OCI-LY7 (cell line): ENCODE data around the gene WEE1. TPM values are rescaled to one million over a fixed set of nuclear protein-coding genes. Genes with fewer than 3 reads are reported as not detected.
"Not testable (repeated sequence)": the region's sequence is repeated elsewhere in the genome, so short reads cannot be mapped to it uniquely, and the experiment has no call there.

Experiments used
- BruUV-seq: library from RNA; stranded (reverse); fragments of 400-500 nt; replicated peaks from 2 replicates; lab custom pipeline; 2021; lab: Mats Ljungman, UMichigan
- CTCF ChIA-PET: fragments of 300-600 bp; sonication (Branson Sonifier 250); formaldehyde crosslinking; loops from one replicate; lab custom pipeline; 2022; ENCODE audit warnings: antibody characterized with exemption; ENCODE audit not compliant: unreplicated experiment; lab: Charles Lee
- POLR2A ChIA-PET: fragments of 300-600 bp; sonication (Branson Sonifier 250); formaldehyde crosslinking; loops from one replicate; lab custom pipeline; 2022; ENCODE audit warnings: antibody characterized with exemption; lab: Charles Lee
- DNase-seq: peaks from one replicate; pipeline ENCODE4 v3.0.0-alpha.2; 2015; ENCODE audit warnings: low spot score
- H2AFZ ChIP-seq: fragments of 200-600 bp; sonication (generic), shearing (Covaris generic); 2 replicates; pipeline ENCODE4 v1.6.1; 2014; ENCODE audit warnings: mild to moderate bottlenecking, antibody characterized with exemption, low read length, moderate library complexity
- H3K27ac ChIP-seq: fragments of 200-600 bp; sonication (generic); 2 replicates; pipeline ENCODE4 v1.5.1; 2014; ENCODE audit warnings: mixed run types, low read depth, mild to moderate bottlenecking, moderate library complexity, low read length, inconsistent platforms; ENCODE audit not compliant: poor library complexity, severe bottlenecking
- H3K36me3 ChIP-seq: fragments of 200-600 bp; sonication (generic); 2 replicates; pipeline ENCODE4 v1.6.1; 2014; ENCODE audit warnings: mild to moderate bottlenecking, antibody characterized with exemption, low read length, moderate library complexity, mixed read lengths; ENCODE audit not compliant: insufficient read depth
- H3K4me1 ChIP-seq: fragments of 200-600 bp; sonication (generic); 2 replicates; pipeline ENCODE4 v1.5.1; 2014; ENCODE audit warnings: mild to moderate bottlenecking, low read length; ENCODE audit not compliant: insufficient read depth, poor library complexity, severe bottlenecking
- H3K4me2 ChIP-seq: fragments of 200-600 bp; sonication (generic); 2 replicates; pipeline ENCODE4 v1.6.1; 2014; ENCODE audit warnings: mild to moderate bottlenecking, low read length
- H3K4me3 ChIP-seq: fragments of 200-600 bp; sonication (generic); 2 replicates; pipeline ENCODE4 v1.5.1; 2014; ENCODE audit warnings: mild to moderate bottlenecking, low read depth, low read length; ENCODE audit not compliant: poor library complexity, severe bottlenecking
- H3K79me2 ChIP-seq: fragments of 200-600 bp; sonication (generic); 2 replicates; pipeline ENCODE4 v1.6.1; 2016; ENCODE audit warnings: low read depth, mild to moderate bottlenecking, low read length, moderate library complexity, mixed read lengths; ENCODE audit not compliant: insufficient read depth
- H3K9me2 ChIP-seq: fragments of 200-600 bp; sonication (generic); 2 replicates; pipeline ENCODE4 v1.6.1; 2016; ENCODE audit warnings: mild to moderate bottlenecking, low read length, mixed read lengths; ENCODE audit not compliant: insufficient read depth
- H3K9me3 ChIP-seq: fragments of 200-600 bp; sonication (generic); 2 replicates; pipeline ENCODE4 v1.6.1; 2014; ENCODE audit warnings: mild to moderate bottlenecking, mixed run types, low read length, mixed read lengths
- H4K20me1 ChIP-seq: fragments of 200-600 bp; sonication (generic); 2 replicates; pipeline ENCODE4 v1.6.1; 2014; ENCODE audit warnings: mild to moderate bottlenecking, antibody characterized with exemption, low read length, moderate library complexity, mixed read lengths; ENCODE audit not compliant: insufficient read depth
- CTCF ChIP-seq: fragments of 200-600 bp; sonication (generic); conservative IDR thresholded peaks from 2 replicates; pipeline ENCODE4 v1.5.1; 2014; ENCODE audit warnings: mild to moderate bottlenecking, antibody characterized with exemption, low read length, moderate library complexity, mixed read lengths
- EZH2phosphoT487 ChIP-seq: fragments of 200-600 bp; sonication (generic); IDR thresholded peaks from 2 replicates; pipeline ENCODE4 v1.6.1; 2018; ENCODE audit warnings: low read depth, borderline replicate concordance, mild to moderate bottlenecking, mixed run types, antibody characterized with exemption, low read length, moderate library complexity, mixed read lengths
- intact Hi-C: fragments of 100-400 bp; cut with micrococcal nuclease; formaldehyde crosslinking; loops from one replicate; pipeline ENCODE4 v1.10.0; 2022; ENCODE audit not compliant: unreplicated experiment
- total RNA-seq, 2 experiments: library from RNA; depleted of rRNA in 1 of 2; stranded (reverse); fragments of >200 nt in 1 of 2; shearing (Covaris generic) in 1 of 2; gene quantifications; 2 replicates each; pipeline ENCODE4 v1.2.3, GENCODE V29; 2014 to 2022

WEE1 gene
- total RNA-seq, 2 experiments from 2014 or later = 147 to 216 TPM

DNA sequence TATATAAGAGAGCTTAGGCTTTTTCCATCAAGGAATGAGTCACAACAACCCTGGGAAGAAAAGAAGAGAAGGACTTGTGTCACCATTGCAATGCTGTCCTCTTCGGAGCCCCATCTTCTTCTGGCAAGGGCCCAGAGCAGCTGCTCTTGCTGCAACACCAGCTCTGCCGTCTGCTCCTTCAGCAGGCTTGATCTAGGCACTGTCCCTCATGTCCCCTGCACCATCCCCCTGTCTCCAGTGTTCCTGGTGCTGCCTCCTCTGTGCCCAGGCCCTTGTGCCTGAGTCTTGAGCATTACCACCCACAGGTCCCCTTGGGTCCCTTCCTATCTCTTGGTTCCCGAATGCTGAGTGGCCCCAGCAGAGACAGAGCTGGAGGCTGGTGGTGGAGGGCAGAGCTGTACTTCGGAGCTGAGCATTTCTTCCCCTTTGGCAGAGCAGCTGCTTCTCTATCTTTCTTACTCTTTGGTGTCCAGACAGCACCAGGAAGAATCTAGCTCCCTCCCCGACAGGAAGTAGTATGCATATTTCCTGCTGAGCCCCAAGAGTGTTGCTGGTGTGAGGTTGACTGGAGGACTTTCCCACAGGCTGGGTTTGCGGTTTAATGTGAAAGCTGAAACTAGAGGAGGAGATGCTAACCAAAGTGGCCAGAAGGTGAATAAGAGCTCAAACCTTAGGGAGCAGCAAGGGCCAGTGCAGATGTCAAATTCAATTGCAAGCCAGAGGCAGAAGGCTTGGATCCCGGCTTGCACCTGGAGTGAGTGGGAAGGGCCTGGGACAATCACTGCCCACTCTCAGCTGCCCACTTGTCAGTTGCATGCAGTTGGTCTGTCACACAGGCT is 27.8 kb downstream of the WEE1 start:
- H3K4me1 ChIP-seq = peaks cover 96% of the 10 kb centered on the region
- no peak for TF ChIP-seq CTCF
- TF ChIP-seq EZH2phosphoT487 = no peak

GRCh38 chr11:9601876-9602199 is 28.4 kb downstream of the WEE1 start:
- Histone ChIP-seq H4K20me1 (no peaks in the 10 kb centered on the region), H3K27ac (peak overlapping the region; percentile 99), H3K4me1 (peaks cover 94% of the 10 kb centered on the region), H3K4me3 (peak overlapping the region; percentile 74), H3K36me3 (no peaks in the 10 kb centered on the region), H3K9me3 (no peaks in the 10 kb centered on the region), H3K79me2 (peaks cover 24% of the 10 kb centered on the region; the same call in 1 of the 2 replicates), H3K9me2 (no peaks in the 10 kb centered on the region), H2AFZ (no peak overlapping the region; the same call in 1 of the 2 replicates), H3K4me2 (peak overlapping the region; percentile 95)
- ChIA-PET CTCF (interaction anchor here (1.0 to 2.0 kb wide), 5 partner anchors 10 to 146 kb away, joined by 3 to 10 read pairs (median 6); partner anchors contain the start of gene WEE1), POLR2A (interaction anchor here (0.7 to 18.5 kb wide), 23 partner anchors 8 to 853 kb away, joined by 3 to 509 read pairs (median 7); partner anchors contain the start of genes AMPD3 and WEE1)
- TF ChIP-seq EZH2phosphoT487 (no peak), CTCF (no peak)
- intact Hi-C loops = loop anchor here (1.0 kb wide), 1 partner anchor 25 kb away; no protein-coding TSS in a partner anchor
- no TSS peak for BruUV-seq
- peak; percentile 29 for DNase-seq

More for the DNA sequence above, 27.8 kb downstream of the WEE1 start:
- no peaks in the 10 kb centered on the region for H3K9me2 ChIP-seq
- intact Hi-C loops = loop anchor here (1.0 kb wide), 1 partner anchor 24 kb away; no protein-coding TSS in a partner anchor
- H3K9me3 ChIP-seq = no peaks in the 10 kb centered on the region
- BruUV-seq = no TSS peak
- no peak overlapping the region for H2AFZ ChIP-seq
- H3K4me3 ChIP-seq = peak overlapping the region; percentile 74
- ChIA-PET POLR2A (interaction anchor here (0.6 to 18.5 kb wide), 29 partner anchors 9 to 854 kb away, joined by 3 to 509 read pairs (median 6); partner anchors contain the start of genes AMPD3, WEE1 and ZNF143), CTCF (interaction anchor here (0.8 to 2.0 kb wide), 8 partner anchors 10 to 146 kb away, joined by 3 to 10 read pairs (median 6); partner anchors contain the start of gene WEE1)
- H4K20me1 ChIP-seq = no peaks in the 10 kb centered on the region
- H3K36me3 ChIP-seq = no peaks in the 10 kb centered on the region
- peaks cover 24% of the 10 kb centered on the region; the same call in 1 of the 2 replicates for H3K79me2 ChIP-seq
- DNase-seq = peak; percentile 95
- peak overlapping the region; percentile 99 for H3K27ac ChIP-seq
- peak overlapping the region; percentile 95 for H3K4me2 ChIP-seq

- BruUV-seq, H4K20me1 ChIP-seq, H3K4me3 ChIP-seq, intact Hi-C loops, H3K36me3 ChIP-seq, H3K9me3 ChIP-seq, DNase-seq, CTCF ChIA-PET, H3K9me2 ChIP-seq: not testable (repeated sequence)
- Histone ChIP-seq H3K4me2 (peak overlapping the region; percentile 25), H2AFZ (peak overlapping the region; percentile 75; the same call in 1 of the 2 replicates), H3K27ac (peak overlapping the region; percentile 99), H3K4me1 (peaks cover 94% of the 10 kb centered on the region), H3K79me2 (peaks cover 24% of the 10 kb centered on the region; the same call in 1 of the 2 replicates)
- POLR2A ChIA-PET = interaction anchor here (0.7 to 18.5 kb wide), 16 partner anchors 7 to 146 kb away, joined by 3 to 509 read pairs (median 4); partner anchors contain the start of genes WEE1 and ZNF143
Measured at GRCh38 chr11:9603214-9603613, 29.7 kb downstream of the WEE1 start.
